GM21529 (cell line): ENCODE data around the gene JRKL.
"Not testable (repeated sequence)": the region's sequence is repeated elsewhere in the genome, so short reads cannot be mapped to it uniquely, and the experiment has no call there.

Experiments used
- ATAC-seq: cut with Tn5 transposase; IDR thresholded peaks from one replicate; pipeline ENCODE4 v1.9.1; 2021; ENCODE audit not compliant: unreplicated experiment

Gene JRKL

GRCh38 chr11:96393753-96394348 lies 4.0 kb downstream of the JRKL start:
- ATAC-seq: no peak

- no peak for ATAC-seq
These were observed 5.0 kb downstream of the JRKL start for GRCh38 chr11:96394773-96395172.

- no peak for ATAC-seq
These were observed 6.8 kb downstream of the JRKL start for GRCh38 chr11:96396637-96397036.

- ATAC-seq: no peak
These were observed 8.1 kb downstream of the JRKL start for GRCh38 chr11:96397863-96398262.

GRCh38 chr11:96400697-96401096 lies 10.9 kb downstream of the JRKL start:
- no peak for ATAC-seq

GRCh38 chr11:96411412-96411811 lies 21.6 kb downstream of the JRKL start:
- ATAC-seq: not testable (repeated sequence)

- ATAC-seq: no peak
These were observed 23.1 kb downstream of the JRKL start for GRCh38 chr11:96412761-96413381.

- ATAC-seq: no peak
These were observed 23.6 kb downstream of the JRKL start for GRCh38 chr11:96413408-96413807.

GRCh38 chr11:96424693-96425092 lies 34.9 kb downstream of the JRKL start:
- ATAC-seq: no peak

GRCh38 chr11:96430668-96431067 lies 40.9 kb downstream of the JRKL start:
- ATAC-seq: no peak

GRCh38 chr11:96432654-96433053 lies 42.8 kb downstream of the JRKL start:
- not testable (repeated sequence) for ATAC-seq
